SK-N-SH (cell line): Measurements from ENCODE around the gene RTN3.

ENCODE experiments used
- CHD2 ChIP-seq: fragments of 150-350 bp; IDR thresholded peaks from 2 replicates; pipeline ENCODE4 v1.6.1; 2018; ENCODE audit warnings: low read length; ENCODE audit not compliant: partially characterized antibody
- EP300 ChIP-seq, 2 experiments: IDR thresholded peaks; 2 replicates each; pipeline versions ENCODE4 v1.4.0 to v1.6.1; 2012; ENCODE audit warnings: borderline replicate concordance in 1 of 2, low read depth in 1 of 2, low read length in 1 of 2
- EZH2phosphoT487 ChIP-seq: fragments of 200-600 bp; sonication (generic); IDR thresholded peaks from 2 replicates; pipeline ENCODE4 v1.6.1; 2017; ENCODE audit warnings: low read depth, mixed run types, mild to moderate bottlenecking, antibody characterized with exemption, moderate library complexity, borderline replicate concordance
- FOXM1 ChIP-seq: IDR thresholded peaks from 2 replicates; pipeline ENCODE4 v1.4.0; 2012; ENCODE audit warnings: low read depth, mild to moderate bottlenecking
- GABPA ChIP-seq: IDR thresholded peaks from 2 replicates; pipeline ENCODE4 v1.4.0; 2012; ENCODE audit warnings: low read depth, mild to moderate bottlenecking
- POLR2AphosphoS5 ChIP-seq: IDR thresholded peaks from 2 replicates; pipeline ENCODE4 v1.6.1; 2012; ENCODE audit warnings: low read depth, low read length
- RAD21 ChIP-seq: IDR thresholded peaks from 2 replicates; pipeline ENCODE4 v1.6.1; 2012; ENCODE audit warnings: mild to moderate bottlenecking, low read length
- TAF1 ChIP-seq: IDR thresholded peaks from 2 replicates; pipeline ENCODE4 v1.6.1; 2012; ENCODE audit warnings: low read depth, mild to moderate bottlenecking, low read length, moderate library complexity, borderline replicate concordance
- YY1 ChIP-seq: IDR thresholded peaks from 2 replicates; pipeline ENCODE4 v1.4.0; 2012; ENCODE audit warnings: low read depth, mild to moderate bottlenecking
- TF ChIP-seq, protein P1 (sequence below): fragments of 200-600 bp; sonication (generic); IDR thresholded peaks from 2 replicates; pipeline ENCODE4 v1.6.1; 2017; ENCODE audit warnings: antibody characterized with exemption, mild to moderate bottlenecking, moderate library complexity
- TF ChIP-seq, protein P2 (sequence below): IDR thresholded peaks from 2 replicates; pipeline ENCODE4 v1.6.1; 2012; ENCODE audit warnings: mild to moderate bottlenecking, low read depth, low read length, moderate library complexity
- TF ChIP-seq, protein P3 (sequence below): IDR thresholded peaks from 2 replicates; pipeline ENCODE4 v1.4.0; 2012; ENCODE audit warnings: low read depth

DNA sequence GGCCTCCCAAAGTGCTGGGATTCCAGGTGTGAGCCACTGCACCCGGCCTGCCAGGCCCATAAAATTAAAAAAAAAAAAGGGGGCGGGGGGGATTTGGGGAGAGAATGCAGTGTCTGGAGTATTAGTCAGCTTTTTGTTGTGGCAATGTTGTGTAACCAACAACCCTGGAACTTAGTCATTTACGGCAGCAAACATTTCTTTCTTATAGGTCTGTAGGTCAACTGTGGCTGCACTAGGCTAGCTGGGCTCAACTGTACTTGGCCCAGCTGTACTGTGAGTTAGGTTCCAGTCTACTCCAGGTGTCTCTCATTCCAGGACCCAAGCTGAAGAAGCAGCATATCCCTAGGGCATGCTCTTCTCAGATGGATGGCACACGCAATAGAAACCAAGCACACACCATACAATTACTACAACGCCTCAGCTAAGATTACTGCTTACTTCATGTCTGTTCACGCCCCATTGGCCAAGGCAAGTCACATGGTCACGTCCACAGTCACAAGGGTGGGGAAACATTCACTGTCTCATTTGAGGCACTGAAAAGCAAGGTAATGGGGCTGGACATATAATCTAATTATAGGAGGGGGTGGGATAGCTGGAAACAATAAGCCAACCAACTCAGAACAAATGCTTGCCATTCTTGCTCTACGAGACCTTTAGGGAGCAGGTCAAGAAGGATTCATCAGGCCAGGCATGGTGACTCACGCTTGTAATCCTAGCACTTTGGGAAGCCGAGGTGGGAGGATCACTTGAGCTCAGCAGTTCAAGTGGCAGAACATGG, 121.5 kb downstream of the RTN3 start:
- TF ChIP-seq YY1 (no peak), TAF1 (no peak), POLR2AphosphoS5 (no peak), EP300 (IDR thresholded peaks at IDR 0.05; ENCODE audit: borderline replicate concordance in 1 of 2, low read depth in 1 of 2, low read length in 1 of 2) (no peak), RAD21 (no peak), FOXM1 (no peak), CHD2 (no peak), EZH2phosphoT487 (no peak), GABPA (no peak)
- TF ChIP-seq, protein P1, sequence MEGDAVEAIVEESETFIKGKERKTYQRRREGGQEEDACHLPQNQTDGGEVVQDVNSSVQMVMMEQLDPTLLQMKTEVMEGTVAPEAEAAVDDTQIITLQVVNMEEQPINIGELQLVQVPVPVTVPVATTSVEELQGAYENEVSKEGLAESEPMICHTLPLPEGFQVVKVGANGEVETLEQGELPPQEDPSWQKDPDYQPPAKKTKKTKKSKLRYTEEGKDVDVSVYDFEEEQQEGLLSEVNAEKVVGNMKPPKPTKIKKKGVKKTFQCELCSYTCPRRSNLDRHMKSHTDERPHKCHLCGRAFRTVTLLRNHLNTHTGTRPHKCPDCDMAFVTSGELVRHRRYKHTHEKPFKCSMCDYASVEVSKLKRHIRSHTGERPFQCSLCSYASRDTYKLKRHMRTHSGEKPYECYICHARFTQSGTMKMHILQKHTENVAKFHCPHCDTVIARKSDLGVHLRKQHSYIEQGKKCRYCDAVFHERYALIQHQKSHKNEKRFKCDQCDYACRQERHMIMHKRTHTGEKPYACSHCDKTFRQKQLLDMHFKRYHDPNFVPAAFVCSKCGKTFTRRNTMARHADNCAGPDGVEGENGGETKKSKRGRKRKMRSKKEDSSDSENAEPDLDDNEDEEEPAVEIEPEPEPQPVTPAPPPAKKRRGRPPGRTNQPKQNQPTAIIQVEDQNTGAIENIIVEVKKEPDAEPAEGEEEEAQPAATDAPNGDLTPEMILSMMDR = no peak
- TF ChIP-seq, protein P2, sequence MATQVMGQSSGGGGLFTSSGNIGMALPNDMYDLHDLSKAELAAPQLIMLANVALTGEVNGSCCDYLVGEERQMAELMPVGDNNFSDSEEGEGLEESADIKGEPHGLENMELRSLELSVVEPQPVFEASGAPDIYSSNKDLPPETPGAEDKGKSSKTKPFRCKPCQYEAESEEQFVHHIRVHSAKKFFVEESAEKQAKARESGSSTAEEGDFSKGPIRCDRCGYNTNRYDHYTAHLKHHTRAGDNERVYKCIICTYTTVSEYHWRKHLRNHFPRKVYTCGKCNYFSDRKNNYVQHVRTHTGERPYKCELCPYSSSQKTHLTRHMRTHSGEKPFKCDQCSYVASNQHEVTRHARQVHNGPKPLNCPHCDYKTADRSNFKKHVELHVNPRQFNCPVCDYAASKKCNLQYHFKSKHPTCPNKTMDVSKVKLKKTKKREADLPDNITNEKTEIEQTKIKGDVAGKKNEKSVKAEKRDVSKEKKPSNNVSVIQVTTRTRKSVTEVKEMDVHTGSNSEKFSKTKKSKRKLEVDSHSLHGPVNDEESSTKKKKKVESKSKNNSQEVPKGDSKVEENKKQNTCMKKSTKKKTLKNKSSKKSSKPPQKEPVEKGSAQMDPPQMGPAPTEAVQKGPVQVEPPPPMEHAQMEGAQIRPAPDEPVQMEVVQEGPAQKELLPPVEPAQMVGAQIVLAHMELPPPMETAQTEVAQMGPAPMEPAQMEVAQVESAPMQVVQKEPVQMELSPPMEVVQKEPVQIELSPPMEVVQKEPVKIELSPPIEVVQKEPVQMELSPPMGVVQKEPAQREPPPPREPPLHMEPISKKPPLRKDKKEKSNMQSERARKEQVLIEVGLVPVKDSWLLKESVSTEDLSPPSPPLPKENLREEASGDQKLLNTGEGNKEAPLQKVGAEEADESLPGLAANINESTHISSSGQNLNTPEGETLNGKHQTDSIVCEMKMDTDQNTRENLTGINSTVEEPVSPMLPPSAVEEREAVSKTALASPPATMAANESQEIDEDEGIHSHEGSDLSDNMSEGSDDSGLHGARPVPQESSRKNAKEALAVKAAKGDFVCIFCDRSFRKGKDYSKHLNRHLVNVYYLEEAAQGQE = no peak
- TF ChIP-seq, protein P3, sequence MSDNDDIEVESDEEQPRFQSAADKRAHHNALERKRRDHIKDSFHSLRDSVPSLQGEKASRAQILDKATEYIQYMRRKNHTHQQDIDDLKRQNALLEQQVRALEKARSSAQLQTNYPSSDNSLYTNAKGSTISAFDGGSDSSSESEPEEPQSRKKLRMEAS = no peak
